Endodermal cell (in vitro differentiated cells): ENCODE measurements around the gene NPSR1. TPM values are rescaled to one million over a fixed set of nuclear protein-coding genes. Genes with fewer than 3 reads are reported as not detected.
A peak's percentile ranks its signal among the peaks of the same experiment; 100 is the strongest.
"Not testable (repeated sequence)": the region's sequence is repeated elsewhere in the genome, so short reads cannot be mapped to it uniquely, and the experiment has no call there.

Experiments used
- DNase-seq: peaks from one replicate; pipeline ENCODE4 v3.0.0-alpha.2; 2017
- H3K27ac ChIP-seq: 2 replicates; pipeline ENCODE4 v1.5.1; 2013; ENCODE audit warnings: mild to moderate bottlenecking, low read depth, low read length, moderate library complexity
- H3K27me3 ChIP-seq: 2 replicates; pipeline ENCODE4 v1.6.1; 2013; ENCODE audit warnings: mild to moderate bottlenecking, low read length, moderate library complexity; ENCODE audit not compliant: insufficient read depth, control insufficient read depth, poor library complexity, severe bottlenecking
- H3K36me3 ChIP-seq: 2 replicates; pipeline ENCODE4 v1.7.0; 2013; ENCODE audit warnings: mild to moderate bottlenecking, low read length, moderate library complexity; ENCODE audit not compliant: control insufficient read depth, insufficient read depth
- H3K4me1 ChIP-seq: one replicate; pipeline ENCODE4 v1.7.0; 2013; ENCODE audit warnings: low read length; ENCODE audit not compliant: control insufficient read depth, insufficient read depth
- H3K4me3 ChIP-seq: 2 replicates; pipeline ENCODE4 v1.5.1; 2013; ENCODE audit warnings: mild to moderate bottlenecking, low read length, moderate library complexity
- H3K9ac ChIP-seq: 2 replicates; pipeline ENCODE4 v1.6.1; 2013; ENCODE audit warnings: mild to moderate bottlenecking, low read length, moderate library complexity; ENCODE audit not compliant: poor library complexity, severe bottlenecking; ENCODE audit errors: extremely low read depth
- H3K9me3 ChIP-seq: 2 replicates; pipeline ENCODE4 v1.6.1; 2013; ENCODE audit warnings: mild to moderate bottlenecking, low read length, moderate library complexity; ENCODE audit not compliant: control insufficient read depth
- H3K27ac Mint-ChIP-seq: 2 replicates; pipeline ENCODE4 v1.8.0; 2020; ENCODE audit warnings: mixed read lengths
- H3K27me3 Mint-ChIP-seq: 2 replicates; pipeline ENCODE4 v1.8.0; 2021; ENCODE audit warnings: mild to moderate bottlenecking, mixed read lengths; ENCODE audit not compliant: insufficient read depth
- H3K36me3 Mint-ChIP-seq: 2 replicates; pipeline ENCODE4 v1.8.0; 2020; ENCODE audit warnings: low read depth, mixed read lengths
- H3K4me1 Mint-ChIP-seq: 2 replicates; pipeline ENCODE4 v1.8.0; 2020; ENCODE audit warnings: mixed read lengths
- H3K4me3 Mint-ChIP-seq: 2 replicates; pipeline ENCODE4 v1.8.0; 2020; ENCODE audit warnings: mild to moderate bottlenecking, moderate library complexity, mixed read lengths
- H3K9me3 Mint-ChIP-seq: 2 replicates; pipeline ENCODE4 v1.8.0; 2020; ENCODE audit warnings: mild to moderate bottlenecking, mixed read lengths
- CTCF ChIP-seq: fragments of 200-600 bp; sonication (generic); conservative IDR thresholded peaks from 2 replicates; pipeline ENCODE4 v1.5.0; 2021; ENCODE audit warnings: antibody characterized with exemption, mild to moderate bottlenecking
- WGBS, 2 experiments: methylation state at CpG; one replicate each; pipeline versions ENCODE4 v1.1.5 to v1.1.7; 2013; ENCODE audit warnings: missing lambda C conversion rate in 2 of 2, mixed read lengths in 1 of 2; ENCODE audit not compliant: insufficient coverage in 1 of 2, insufficient read length in 1 of 2; 5-methylcytosine and 5-hydroxymethylcytosine counted together
- total RNA-seq, 2 donors: library from RNA; stranded (reverse); fragmentation: NEBNext Ultra II Directional in 1 of 2; extraction: Animal tissue kit (Norgen Biotek cat#: 25700) in 1 of 2; gene quantifications; 2 replicates in 1 of 2; 3 replicates in 1 of 2; pipeline ENCODE4 v1.2.1, GENCODE V29; 2021

Gene NPSR1
- total RNA-seq, 2 donors from 2014 or later = not detected

- no peak overlapping the region for H3K4me3 ChIP-seq
- no peak for DNase-seq
- no peak overlapping the region for H3K4me3 Mint-ChIP-seq
- 94 to 100% methylated on average over 1 to 5 of the region's 5 CpGs for WGBS, 2 experiments
- H3K27me3 Mint-ChIP-seq = no peaks in the 10 kb centered on the region
- H3K27me3 ChIP-seq = no peaks in the 10 kb centered on the region
- H3K9ac ChIP-seq = no peak overlapping the region
- no peak overlapping the region for H3K27ac Mint-ChIP-seq
- H3K36me3 Mint-ChIP-seq = no peaks in the 10 kb centered on the region
- no peaks in the 10 kb centered on the region for H3K9me3 ChIP-seq
- peaks cover 8% of the 10 kb centered on the region for H3K4me1 Mint-ChIP-seq
- no peak for TF ChIP-seq CTCF
- H3K36me3 ChIP-seq = no peaks in the 10 kb centered on the region
- peaks cover 9% of the 10 kb centered on the region for H3K9me3 Mint-ChIP-seq
- H3K27ac ChIP-seq = no peak overlapping the region
- H3K4me1 ChIP-seq = no peaks in the 10 kb centered on the region
Observed at GRCh38 chr7:34875481-34875880, 217.5 kb downstream of the NPSR1 start.

GRCh38 chr7:34878944-34879735, 221.1 kb downstream of the NPSR1 start:
- not testable (repeated sequence) for H3K4me3 ChIP-seq, H3K4me1 ChIP-seq, DNase-seq, H3K36me3 ChIP-seq, H3K27ac ChIP-seq, H3K36me3 Mint-ChIP-seq, H3K27ac Mint-ChIP-seq, H3K27me3 ChIP-seq, H3K9ac ChIP-seq, H3K27me3 Mint-ChIP-seq, H3K4me3 Mint-ChIP-seq
- Mint-ChIP-seq H3K4me1 (peaks cover 12% of the 10 kb centered on the region), H3K9me3 (peaks cover 25% of the 10 kb centered on the region)
- WGBS, 2 experiments = 86% methylated on average over 8 of the region's 8 CpGs; no CpG with 5 or more reads in 1 of the 2 experiments
- peaks cover 20% of the 10 kb centered on the region for H3K9me3 ChIP-seq

GRCh38 chr7:34879871-34880270, 221.9 kb downstream of the NPSR1 start:
- Mint-ChIP-seq H3K9me3 (peaks cover 30% of the 10 kb centered on the region), H3K4me1 (peaks cover 12% of the 10 kb centered on the region), H3K36me3 (peaks cover 3% of the 10 kb centered on the region), H3K27me3 (no peaks in the 10 kb centered on the region), H3K27ac (no peak overlapping the region), H3K4me3 (no peak overlapping the region)
- WGBS, 2 experiments = 86 to 92% methylated on average over 2 of the region's 2 CpGs
- Histone ChIP-seq H3K4me3 (no peak overlapping the region), H3K9me3 (peaks cover 27% of the 10 kb centered on the region), H3K36me3 (no peaks in the 10 kb centered on the region), H3K9ac (no peak overlapping the region), H3K27me3 (no peaks in the 10 kb centered on the region), H3K4me1 (no peaks in the 10 kb centered on the region), H3K27ac (no peak overlapping the region)
- no peak for TF ChIP-seq CTCF
- no peak for DNase-seq

GRCh38 chr7:34883855-34884254, 225.8 kb downstream of the NPSR1 start:
- 88 to 93% methylated on average over 1 of the region's 1 CpG for WGBS, 2 experiments
- not testable (repeated sequence) for H3K36me3 Mint-ChIP-seq

More at GRCh38 chr7:34883855-34884254, 225.8 kb downstream of the NPSR1 start:
- H3K9me3 ChIP-seq = peaks cover 31% of the 10 kb centered on the region
- peaks cover 12% of the 10 kb centered on the region for H3K4me1 Mint-ChIP-seq
- not testable (repeated sequence) for DNase-seq, H3K27me3 ChIP-seq, H3K36me3 ChIP-seq, H3K4me1 ChIP-seq, H3K27me3 Mint-ChIP-seq, H3K27ac ChIP-seq, H3K9ac ChIP-seq, H3K4me3 Mint-ChIP-seq, H3K27ac Mint-ChIP-seq
- peak overlapping the region; percentile 29 for H3K4me3 ChIP-seq
- peaks cover 31% of the 10 kb centered on the region for H3K9me3 Mint-ChIP-seq
